Uterus (tissue), 4 donors: ENCODE data around the gene ZNF839. TPM values are rescaled to one million over a fixed set of nuclear protein-coding genes. Genes with fewer than 3 reads are reported as not detected.

Experiments
- DNase-seq, 2 donors: peaks; one replicate each; pipeline ENCODE4 v3.0.0-alpha.2; 2019 to 2020
- H3K27ac ChIP-seq, 2 donors: fragments of 200-600 bp; sonication (generic); 1 replicate in 1 of 2; 2 replicates in 1 of 2; pipeline ENCODE4 v1.5.1; 2016 to 2018
- H3K27me3 ChIP-seq, 2 donors: fragments of 200-600 bp; sonication (generic); one replicate each; pipeline ENCODE4 v1.5.1; 2018 to 2019; ENCODE audit warnings: control low read depth in 1 of 2
- H3K36me3 ChIP-seq, 2 donors: fragments of 200-600 bp; sonication (generic); one replicate each; pipeline ENCODE4 v1.5.1; 2019; ENCODE audit warnings: control low read depth in 1 of 2
- H3K4me1 ChIP-seq, 2 donors: fragments of 200-600 bp; sonication (generic); one replicate each; pipeline ENCODE4 v1.5.1; 2018 to 2019; ENCODE audit warnings: control low read depth in 1 of 2
- H3K4me3 ChIP-seq, 2 donors: fragments of 200-600 bp; sonication (generic); 1 replicate in 1 of 2; 2 replicates in 1 of 2; pipeline ENCODE4 v1.5.1; 2018 to 2019; ENCODE audit warnings: mild to moderate bottlenecking in 1 of 2
- H3K9me3 ChIP-seq, 2 donors: fragments of 200-600 bp; sonication (generic); one replicate each; pipeline ENCODE4 v1.5.1; 2019; ENCODE audit warnings: control low read depth in 1 of 2
- POLR2A ChIP-seq, 2 donors: fragments of 450-650 bp; IDR thresholded peaks; one replicate each; pipeline ENCODE4 v1.6.1; 2016; ENCODE audit warnings: antibody characterized with exemption in 2 of 2, mild to moderate bottlenecking in 1 of 2, moderate library complexity in 1 of 2
- intact Hi-C: fragments of 100-400 bp; cut with DNase I; formaldehyde crosslinking; loops from one replicate; pipeline ENCODE4 v1.15.1; 2023; ENCODE audit warnings: low total_unique reads
- total RNA-seq, 4 donors: library from RNA; depleted of rRNA in 3 of 4; stranded (reverse); fragments of >200 nt in 3 of 4; gene quantifications; one replicate each; pipeline versions ENCODE4 v1.1.0 to v1.2.4, GENCODE V29; 2014 to 2023
- TF ChIP-seq, protein P1 (sequence below), 4 experiments: fragments of 200-600 bp in 2 of 4; fragments of 450-650 bp in 2 of 4; sonication (generic) in 2 of 4; IDR thresholded peaks; one replicate each; pipeline ENCODE4 v1.5.1; 2016 to 2019; ENCODE audit warnings: antibody characterized with exemption in 4 of 4, mild to moderate bottlenecking in 2 of 4, moderate library complexity in 1 of 4
- donor health status: DM: yes; HTN: yes; CAD: no.

The ZNF839 gene
- total RNA-seq, 4 donors from 2014 or later, result 0.29 to 12.8 (median 6.4) TPM

DNA sequence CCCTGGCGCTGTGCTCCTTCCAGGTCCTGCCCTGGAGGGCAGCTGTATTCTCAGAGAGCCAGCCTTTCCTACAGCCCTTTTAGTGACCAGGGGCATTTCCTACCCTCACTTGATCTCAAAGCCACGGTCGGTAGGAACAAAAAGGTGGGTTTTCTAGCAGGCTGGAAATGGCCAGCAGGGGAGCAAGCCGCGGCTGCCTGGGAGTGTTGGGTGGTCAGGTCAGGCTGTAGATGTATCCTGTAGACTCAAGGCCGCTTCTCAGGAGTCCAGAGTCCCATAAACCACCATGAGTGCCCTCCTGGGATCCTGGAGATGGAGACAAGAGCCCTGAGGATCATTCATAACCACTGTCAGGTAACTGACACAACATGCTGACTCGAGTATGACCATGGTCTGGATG, 24.5 kb downstream of the ZNF839 start:
- no peaks in the 10 kb centered on the region for H3K4me1 ChIP-seq
- no peaks in the 10 kb centered on the region for H3K36me3 ChIP-seq
- H3K4me3 ChIP-seq, result no peak overlapping the region
- intact Hi-C loops, result no loop called here
- no peaks in the 10 kb centered on the region for H3K27me3 ChIP-seq
- H3K9me3 ChIP-seq, result no peaks in the 10 kb centered on the region
- no peak overlapping the region for H3K27ac ChIP-seq
- TF ChIP-seq, protein P1, sequence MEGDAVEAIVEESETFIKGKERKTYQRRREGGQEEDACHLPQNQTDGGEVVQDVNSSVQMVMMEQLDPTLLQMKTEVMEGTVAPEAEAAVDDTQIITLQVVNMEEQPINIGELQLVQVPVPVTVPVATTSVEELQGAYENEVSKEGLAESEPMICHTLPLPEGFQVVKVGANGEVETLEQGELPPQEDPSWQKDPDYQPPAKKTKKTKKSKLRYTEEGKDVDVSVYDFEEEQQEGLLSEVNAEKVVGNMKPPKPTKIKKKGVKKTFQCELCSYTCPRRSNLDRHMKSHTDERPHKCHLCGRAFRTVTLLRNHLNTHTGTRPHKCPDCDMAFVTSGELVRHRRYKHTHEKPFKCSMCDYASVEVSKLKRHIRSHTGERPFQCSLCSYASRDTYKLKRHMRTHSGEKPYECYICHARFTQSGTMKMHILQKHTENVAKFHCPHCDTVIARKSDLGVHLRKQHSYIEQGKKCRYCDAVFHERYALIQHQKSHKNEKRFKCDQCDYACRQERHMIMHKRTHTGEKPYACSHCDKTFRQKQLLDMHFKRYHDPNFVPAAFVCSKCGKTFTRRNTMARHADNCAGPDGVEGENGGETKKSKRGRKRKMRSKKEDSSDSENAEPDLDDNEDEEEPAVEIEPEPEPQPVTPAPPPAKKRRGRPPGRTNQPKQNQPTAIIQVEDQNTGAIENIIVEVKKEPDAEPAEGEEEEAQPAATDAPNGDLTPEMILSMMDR (IDR thresholded peaks at IDR 0.05), result no peak
- no peak for TF ChIP-seq POLR2A (IDR thresholded peaks at IDR 0.05)
- DNase-seq, result no peak

DNA sequence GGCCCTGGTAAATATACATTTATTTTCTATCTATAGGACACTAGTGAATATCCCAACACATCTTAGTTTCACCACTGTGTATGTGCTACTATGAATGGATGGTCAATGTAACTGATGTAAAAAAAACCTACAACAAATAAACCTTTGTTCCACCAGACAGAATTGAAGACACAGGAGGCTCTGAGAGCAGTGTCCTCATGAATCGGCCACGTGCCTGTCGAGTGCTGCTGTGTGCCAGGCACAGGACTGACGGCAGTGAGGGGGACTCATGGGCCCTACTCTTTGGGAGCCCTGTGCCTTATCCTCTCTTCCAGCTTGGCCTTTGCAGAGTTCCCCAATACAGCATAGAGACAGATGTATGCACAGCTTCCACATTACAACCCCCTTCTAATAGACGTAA, 24.9 kb downstream of the ZNF839 start:
- no peak overlapping the region for H3K27ac ChIP-seq
- no peaks in the 10 kb centered on the region for H3K9me3 ChIP-seq
- intact Hi-C loops, result no loop called here
- no peaks in the 10 kb centered on the region for H3K36me3 ChIP-seq
- no peak for DNase-seq
- no peaks in the 10 kb centered on the region for H3K4me1 ChIP-seq
- no peak overlapping the region for H3K4me3 ChIP-seq
- no peaks in the 10 kb centered on the region for H3K27me3 ChIP-seq
- TF ChIP-seq, protein P1 (IDR thresholded peaks at IDR 0.05), result no peak
- TF ChIP-seq POLR2A (IDR thresholded peaks at IDR 0.05), result no peak

DNA sequence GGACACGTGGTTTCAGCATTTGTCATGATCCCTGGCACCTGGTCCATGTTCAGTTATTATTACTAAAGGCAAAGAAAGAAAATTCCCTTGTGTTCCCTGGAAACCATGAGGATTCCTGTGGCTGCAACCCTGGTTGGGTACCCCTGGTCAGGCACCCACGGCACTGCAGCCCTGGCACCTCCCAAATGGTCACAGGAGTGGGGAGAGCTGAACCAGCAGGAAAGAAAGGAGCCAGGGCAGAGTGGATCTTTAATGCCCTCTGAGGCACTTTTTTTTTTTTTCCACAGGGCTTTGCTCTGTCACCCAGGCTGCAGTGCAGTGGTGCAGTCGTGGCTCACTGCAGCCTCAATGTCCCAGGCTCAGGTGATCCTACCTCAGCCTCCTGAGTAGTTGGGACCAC, 25.7 kb downstream of the ZNF839 start:
- intact Hi-C loops, result no loop called here
- no peak overlapping the region for H3K4me3 ChIP-seq
- no peaks in the 10 kb centered on the region for H3K36me3 ChIP-seq
- H3K9me3 ChIP-seq, result no peaks in the 10 kb centered on the region
- TF ChIP-seq, protein P1 (IDR thresholded peaks at IDR 0.05), result no peak
- TF ChIP-seq POLR2A (IDR thresholded peaks at IDR 0.05), result no peak
- no peaks in the 10 kb centered on the region for H3K4me1 ChIP-seq
- DNase-seq, result no peak
- H3K27ac ChIP-seq, result no peak overlapping the region
- no peaks in the 10 kb centered on the region for H3K27me3 ChIP-seq

DNA sequence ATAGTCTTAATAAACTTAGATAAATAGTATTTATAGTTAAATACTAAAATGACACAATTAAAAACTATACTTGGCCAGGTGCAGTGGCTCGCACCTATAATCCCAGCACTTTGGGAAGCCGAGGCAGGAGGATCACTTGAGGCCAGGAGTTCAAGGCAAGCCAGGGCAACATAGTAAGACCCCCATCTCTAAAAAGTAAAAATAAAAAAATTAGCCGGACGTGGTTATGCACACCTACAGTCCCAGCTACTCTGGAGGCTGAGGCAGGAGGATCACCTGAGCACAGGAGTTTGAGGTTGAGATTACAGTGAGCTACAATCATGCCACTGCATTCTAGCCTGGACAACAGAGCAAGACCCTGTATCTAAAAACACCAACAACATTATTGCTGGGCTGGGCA, 27.1 kb downstream of the ZNF839 start:
- no peak for DNase-seq
- no peaks in the 10 kb centered on the region for H3K27me3 ChIP-seq
- intact Hi-C loops, result no loop called here
- H3K27ac ChIP-seq, result no peak overlapping the region
- no peaks in the 10 kb centered on the region for H3K4me1 ChIP-seq
- TF ChIP-seq, protein P1 (IDR thresholded peaks at IDR 0.05), result no peak
- no peak for TF ChIP-seq POLR2A (IDR thresholded peaks at IDR 0.05)
- no peaks in the 10 kb centered on the region for H3K36me3 ChIP-seq
- H3K9me3 ChIP-seq, result no peaks in the 10 kb centered on the region
- no peak overlapping the region for H3K4me3 ChIP-seq

DNA sequence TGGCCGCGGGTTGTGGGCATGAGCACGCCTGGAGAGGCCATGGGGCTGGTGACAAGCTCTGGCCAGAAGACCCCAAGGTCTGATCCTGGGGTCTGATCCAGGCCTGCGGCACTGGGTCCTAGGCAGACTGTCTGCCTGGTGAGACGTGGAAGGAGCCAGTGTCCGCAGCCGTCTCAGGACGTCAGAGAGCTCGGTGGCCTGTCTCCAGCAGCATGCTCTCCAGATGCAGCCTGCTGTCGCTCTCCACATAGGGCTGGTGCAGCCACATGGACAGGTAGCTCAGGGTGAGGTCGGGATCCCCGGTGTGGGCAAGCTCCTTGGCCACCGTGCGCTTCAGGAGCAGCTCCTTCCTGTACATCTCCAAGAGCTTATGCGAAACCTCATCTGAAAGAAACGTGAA, 28.8 kb downstream of the ZNF839 start:
- intact Hi-C loops, result no loop called here
- Histone ChIP-seq H3K4me3 (no peak overlapping the region), H3K27me3 (no peaks in the 10 kb centered on the region), H3K36me3 (no peaks in the 10 kb centered on the region), H3K9me3 (no peaks in the 10 kb centered on the region), H3K27ac (no peak overlapping the region), H3K4me1 (no peaks in the 10 kb centered on the region)
- DNase-seq, result no peak
- TF ChIP-seq, protein P1 (IDR thresholded peaks at IDR 0.05), result no peak
- no peak for TF ChIP-seq POLR2A (IDR thresholded peaks at IDR 0.05)
